Activated CD8-positive, alpha-beta memory T cell treated with anti-CD3 and anti-CD28 coated beads, Interleukin-2, amount 10 ng/mL, durations not matched to agents 7 days and 5 days (primary cell): ENCODE measurements around the gene NHERF2. TPM values are rescaled to one million over a fixed set of nuclear protein-coding genes. Genes with fewer than 3 reads are reported as not detected.

Experiments used
- ATAC-seq: fragments of 150-1000 bp; cut with Tn5 transposase; one replicate; pipeline ENCODE4 v1.10.0; 2021; ENCODE audit warnings: moderate library complexity
- CTCF ChIA-PET: fragments of 350-600 bp; sonication (Branson Sonifier 250); formaldehyde crosslinking; loops from one replicate; lab custom pipeline; 2021; ENCODE audit warnings: antibody characterized with exemption; lab: Charles Lee
- DNase-seq: peaks from one replicate; pipeline ENCODE4 v3.0.0-alpha.2; 2020
- H3K27ac Mint-ChIP-seq: one replicate; pipeline ENCODE4 v1.8.0; 2021; ENCODE audit warnings: mild to moderate bottlenecking, mixed read lengths
- H3K27me3 Mint-ChIP-seq: one replicate; pipeline ENCODE4 v1.8.0; 2021; ENCODE audit warnings: mixed read lengths
- H3K36me3 Mint-ChIP-seq: one replicate; pipeline ENCODE4 v1.8.0; 2021; ENCODE audit warnings: mild to moderate bottlenecking, mixed read lengths
- H3K4me1 Mint-ChIP-seq: one replicate; pipeline ENCODE4 v1.8.0; 2021; ENCODE audit warnings: mixed read lengths
- H3K4me3 Mint-ChIP-seq: one replicate; pipeline ENCODE4 v1.8.0; 2021; ENCODE audit warnings: mild to moderate bottlenecking, moderate library complexity, mixed read lengths
- H3K9me3 Mint-ChIP-seq: one replicate; pipeline ENCODE4 v1.8.0; 2022; ENCODE audit warnings: low read depth, mixed read lengths
- total RNA-seq, 2 experiments: library from RNA; stranded (reverse); gene quantifications; one replicate each; pipeline ENCODE4 v1.2.3, GENCODE V29; 2021

Gene NHERF2
- total RNA-seq, 2 experiments from 2014 or later, result 1.3 to 2.2 TPM

- ATAC-seq, result peak; percentile 37
- CTCF ChIA-PET, result interaction anchor here (1.0 to 4.5 kb wide), 8 partner anchors 13 to 171 kb away, joined by 3 to 22 read pairs (median 5); partner anchors contain the start of genes RPS2, TBL3 and TRAF7
Observed at GRCh38 chr16:1984347-1985225, 42.1 kb upstream of the NHERF2 start.

GRCh38 chr16:1985466-1986150 lies 41.1 kb upstream of the NHERF2 start:
- Mint-ChIP-seq H3K4me1 (peaks cover 13% of the 10 kb centered on the region), H3K27me3 (peaks cover 38% of the 10 kb centered on the region), H3K4me3 (peak overlapping the region; percentile 83), H3K36me3 (peaks cover 8% of the 10 kb centered on the region), H3K27ac (no peak overlapping the region), H3K9me3 (no peaks in the 10 kb centered on the region)
- ATAC-seq (no peak), DNase-seq (no peak)
- CTCF ChIA-PET, result interaction anchor here (1.0 to 4.5 kb wide), 5 partner anchors 14 to 170 kb away, joined by 3 to 22 read pairs (median 3); partner anchors contain the start of genes TBL3 and TRAF7

More at GRCh38 chr16:1984347-1985225, 42.1 kb upstream of the NHERF2 start:
- Mint-ChIP-seq H3K27me3 (peaks cover 48% of the 10 kb centered on the region), H3K4me3 (peak overlapping the region; percentile 83), H3K4me1 (peaks cover 13% of the 10 kb centered on the region), H3K36me3 (peaks cover 8% of the 10 kb centered on the region), H3K27ac (peak overlapping the region; percentile 36), H3K9me3 (no peaks in the 10 kb centered on the region)
- no peak for DNase-seq

- H3K9me3 Mint-ChIP-seq, result no peaks in the 10 kb centered on the region
- H3K27ac Mint-ChIP-seq, result no peak overlapping the region
- peaks cover 25% of the 10 kb centered on the region for H3K4me1 Mint-ChIP-seq
- DNase-seq (no peak), ATAC-seq (no peak)
- H3K36me3 Mint-ChIP-seq, result peaks cover 8% of the 10 kb centered on the region
- H3K4me3 Mint-ChIP-seq, result no peak overlapping the region
- CTCF ChIA-PET, result interaction anchor here (1.2 kb wide), 1 partner anchor 17 kb away, joined by 4 read pairs; no protein-coding TSS in a partner anchor
- H3K27me3 Mint-ChIP-seq, result peaks cover 22% of the 10 kb centered on the region
Observed at GRCh38 chr16:1987198-1987597, 39.5 kb upstream of the NHERF2 start.

- H3K4me1 Mint-ChIP-seq, result peaks cover 34% of the 10 kb centered on the region
- ATAC-seq (no peak), DNase-seq (no peak)
- H3K27me3 Mint-ChIP-seq, result peaks cover 11% of the 10 kb centered on the region
- H3K27ac Mint-ChIP-seq, result peak within 1 kb of the TSS; percentile 78
- H3K9me3 Mint-ChIP-seq, result no peaks in the 10 kb centered on the region
- H3K36me3 Mint-ChIP-seq, result peaks cover 8% of the 10 kb centered on the region
- CTCF ChIA-PET, result no interaction called here
- peak within 1 kb of the TSS; percentile 66 for H3K4me3 Mint-ChIP-seq
Observed at GRCh38 chr16:1989209-1990100, 37.2 kb upstream of the NHERF2 start, which contains the start of gene SYNGR3. TSS of gene SYNGR3 (plus strand) at chr16:1989970. CDS start at chr16:1990103, 133 bp downstream.

- CTCF ChIA-PET, result interaction anchor here (1.0 to 2.2 kb wide), 2 partner anchors 14 to 25 kb away, joined by 5 to 10 read pairs; partner anchors contain the start of gene RPS2
- peaks cover 5% of the 10 kb centered on the region for H3K36me3 Mint-ChIP-seq
- ATAC-seq, result no peak
Observed at GRCh38 chr16:1990101-1990350, 36.7 kb upstream of the NHERF2 start.

GRCh38 chr16:1990351-1991134 lies 36.2 kb upstream of the NHERF2 start:
- H3K4me1 Mint-ChIP-seq, result peaks cover 24% of the 10 kb centered on the region
- no peaks in the 10 kb centered on the region for H3K9me3 Mint-ChIP-seq
- peak; percentile 8 for ATAC-seq
- H3K27me3 Mint-ChIP-seq, result peaks cover 11% of the 10 kb centered on the region
- CTCF ChIA-PET, result interaction anchor here (1.0 to 2.2 kb wide), 3 partner anchors 13 to 26 kb away, joined by 3 to 10 read pairs (median 5); partner anchors contain the start of gene RPS2
- H3K27ac Mint-ChIP-seq, result peak overlapping the region; percentile 78
- peak overlapping the region; percentile 66 for H3K4me3 Mint-ChIP-seq
- DNase-seq, result peak; percentile 72
- peaks cover 8% of the 10 kb centered on the region for H3K36me3 Mint-ChIP-seq

More at GRCh38 chr16:1990101-1990350, 36.7 kb upstream of the NHERF2 start:
- Mint-ChIP-seq H3K9me3 (no peaks in the 10 kb centered on the region), H3K4me1 (peaks cover 29% of the 10 kb centered on the region), H3K27ac (no peak overlapping the region), H3K4me3 (no peak overlapping the region), H3K27me3 (peaks cover 11% of the 10 kb centered on the region)
- no peak for DNase-seq

GRCh38 chr16:1991135-1991551 lies 35.6 kb upstream of the NHERF2 start:
- ATAC-seq (peak; percentile 37), DNase-seq (peak; percentile 80)
- Mint-ChIP-seq H3K36me3 (peaks cover 8% of the 10 kb centered on the region), H3K4me1 (peaks cover 22% of the 10 kb centered on the region), H3K4me3 (peak overlapping the region; percentile 66), H3K27ac (peak overlapping the region; percentile 78), H3K27me3 (peaks cover 11% of the 10 kb centered on the region), H3K9me3 (no peaks in the 10 kb centered on the region)
- CTCF ChIA-PET, result interaction anchor here (1.0 to 2.2 kb wide), 3 partner anchors 13 to 26 kb away, joined by 3 to 10 read pairs (median 5); partner anchors contain the start of gene RPS2

GRCh38 chr16:1991588-1991947 lies 35.1 kb upstream of the NHERF2 start:
- H3K4me1 Mint-ChIP-seq, result peaks cover 24% of the 10 kb centered on the region
- H3K27me3 Mint-ChIP-seq, result peaks cover 11% of the 10 kb centered on the region
- peaks cover 4% of the 10 kb centered on the region for H3K36me3 Mint-ChIP-seq
- no peaks in the 10 kb centered on the region for H3K9me3 Mint-ChIP-seq
- ATAC-seq (no peak), DNase-seq (no peak)
- CTCF ChIA-PET, result interaction anchor here (1.5 to 2.2 kb wide), 2 partner anchors 12 to 16 kb away, joined by 3 to 10 read pairs; no protein-coding TSS in a partner anchor
- H3K4me3 Mint-ChIP-seq, result peak overlapping the region; percentile 66
- H3K27ac Mint-ChIP-seq, result peak overlapping the region; percentile 78

- peaks cover 6% of the 10 kb centered on the region for H3K36me3 Mint-ChIP-seq
- CTCF ChIA-PET, result interaction anchor here (1.5 to 4.3 kb wide), 4 partner anchors 9 to 15 kb away, joined by 3 to 42 read pairs (median 6); no protein-coding TSS in a partner anchor
- H3K27me3 Mint-ChIP-seq, result peaks cover 11% of the 10 kb centered on the region
- H3K27ac Mint-ChIP-seq, result peak overlapping the region; percentile 49
- H3K4me3 Mint-ChIP-seq, result peak overlapping the region; percentile 66
- no peaks in the 10 kb centered on the region for H3K9me3 Mint-ChIP-seq
- DNase-seq (peak; percentile 99), ATAC-seq (peak; percentile 76)
- peaks cover 27% of the 10 kb centered on the region for H3K4me1 Mint-ChIP-seq
Observed at GRCh38 chr16:1991948-1992703, 34.6 kb upstream of the NHERF2 start.

GRCh38 chr16:1992704-1993317 lies 33.9 kb upstream of the NHERF2 start:
- Mint-ChIP-seq H3K9me3 (no peaks in the 10 kb centered on the region), H3K36me3 (peaks cover 9% of the 10 kb centered on the region), H3K27ac (no peak overlapping the region), H3K4me1 (peaks cover 27% of the 10 kb centered on the region), H3K4me3 (no peak overlapping the region), H3K27me3 (peaks cover 11% of the 10 kb centered on the region)
- no peak for ATAC-seq
- no peak for DNase-seq
- CTCF ChIA-PET, result interaction anchor here (0.8 to 4.3 kb wide), 4 partner anchors 9 to 161 kb away, joined by 3 to 42 read pairs (median 4); no protein-coding TSS in a partner anchor

- peaks cover 27% of the 10 kb centered on the region for H3K4me1 Mint-ChIP-seq
- peaks cover 8% of the 10 kb centered on the region for H3K27me3 Mint-ChIP-seq
- no peak overlapping the region for H3K4me3 Mint-ChIP-seq
- DNase-seq, result no peak
- H3K36me3 Mint-ChIP-seq, result peaks cover 13% of the 10 kb centered on the region
- CTCF ChIA-PET, result interaction anchor here (0.8 to 4.3 kb wide), 4 partner anchors 10 to 160 kb away, joined by 3 to 42 read pairs (median 4); no protein-coding TSS in a partner anchor
- peak overlapping the region; percentile 52 for H3K27ac Mint-ChIP-seq
- ATAC-seq, result no peak
- no peaks in the 10 kb centered on the region for H3K9me3 Mint-ChIP-seq
Observed at GRCh38 chr16:1993731-1994131, 33.0 kb upstream of the NHERF2 start.
